HFFc6 (cell line): ENCODE measurements around the gene UCKL1. TPM values are rescaled to one million over a fixed set of nuclear protein-coding genes. Genes with fewer than 3 reads are reported as not detected.

ENCODE experiments used
- DNase-seq: peaks from one replicate; pipeline ENCODE4 v3.0.0-alpha.2; 2018
- H3K27ac Mint-ChIP-seq: 2 replicates; pipeline ENCODE4 v1.8.0; 2020; ENCODE audit warnings: mild to moderate bottlenecking, mixed read lengths
- H3K27me3 Mint-ChIP-seq: 2 replicates; pipeline ENCODE4 v1.8.0; 2021; ENCODE audit warnings: mild to moderate bottlenecking, moderate library complexity, mixed read lengths; ENCODE audit not compliant: insufficient read depth
- H3K36me3 Mint-ChIP-seq: 2 replicates; pipeline ENCODE4 v1.8.0; 2021; ENCODE audit warnings: low read depth, mixed read lengths
- H3K4me1 Mint-ChIP-seq: 2 replicates; pipeline ENCODE4 v1.8.0; 2020; ENCODE audit warnings: low read depth, mixed read lengths
- H3K4me3 Mint-ChIP-seq: 2 replicates; pipeline ENCODE4 v1.8.0; 2020; ENCODE audit warnings: mild to moderate bottlenecking, moderate library complexity, mixed read lengths
- H3K9me3 Mint-ChIP-seq: 2 replicates; pipeline ENCODE4 v1.8.0; 2020; ENCODE audit warnings: mild to moderate bottlenecking, mixed read lengths
- CTCF ChIP-seq: fragments of 200-600 bp; sonication (generic); IDR thresholded peaks from 2 replicates; pipeline ENCODE4 v1.5.0; 2021; ENCODE audit warnings: antibody characterized with exemption, mild to moderate bottlenecking
- total RNA-seq, 6 experiments: library from RNA; stranded (reverse); fragmentation: NEBNext Ultra II Directional; extraction: Animal tissue kit (Norgen Biotek cat#: 25700); gene quantifications; 2 replicates in 1 of 6; 3 replicates in 5 of 6; pipeline ENCODE4 v1.2.3, GENCODE V29; 2021

The UCKL1 gene
- total RNA-seq, 6 experiments from 2014 or later, result 17.2 to 21.7 (median 19.4) TPM

DNA sequence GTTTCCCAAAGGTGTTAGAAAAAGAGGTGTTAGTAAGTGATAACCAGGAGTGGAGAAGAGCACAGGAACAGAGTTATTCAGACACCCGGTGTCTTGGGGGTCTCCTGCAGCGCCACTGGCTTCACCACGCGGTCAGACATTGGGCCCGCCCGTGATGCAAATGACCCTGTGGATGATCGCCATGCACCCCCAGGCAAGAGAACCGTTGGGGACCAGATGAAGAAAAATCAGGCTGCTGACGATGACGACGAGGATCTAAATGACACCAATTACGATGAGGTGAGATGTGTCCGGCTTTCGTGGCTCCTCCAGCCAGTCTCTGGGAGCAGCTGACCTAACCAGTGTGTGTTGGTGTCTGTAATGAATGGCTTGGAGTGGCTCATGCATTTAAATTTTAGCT lies 26.7 kb upstream of the UCKL1 start:
- Mint-ChIP-seq H3K27me3 (peaks cover under 1% of the 10 kb centered on the region), H3K27ac (0 out of 2 replicates have a peak overlapping the region, but pooled peaks have one; percentile 20), H3K9me3 (no peaks in the 10 kb centered on the region), H3K4me1 (peaks cover 37% of the 10 kb centered on the region), H3K36me3 (peaks cover 28% of the 10 kb centered on the region), H3K4me3 (peak overlapping the region; percentile 90; the same call in 1 of the 2 replicates)
- no peak for DNase-seq
- no peak for TF ChIP-seq CTCF

GRCh38 chr20:63980806-63981728 lies 24.9 kb upstream of the UCKL1 start, which contains the start of gene PRPF6:
Gene PRPF6 (plus strand): TSS chr20:63981132. CDS start chr20:63981246, 114 bp downstream.
- Mint-ChIP-seq H3K36me3 (peaks cover 28% of the 10 kb centered on the region), H3K4me1 (peaks cover 43% of the 10 kb centered on the region), H3K9me3 (no peaks in the 10 kb centered on the region), H3K27ac (peak within 1 kb of the TSS; percentile 86), H3K4me3 (peak within 1 kb of the TSS; percentile 90), H3K27me3 (no peaks in the 10 kb centered on the region; the same call in none of the 2 replicates)
- TF ChIP-seq CTCF, result peak; percentile 88
- DNase-seq, result peak; percentile 91

GRCh38 chr20:63980317-63980805 lies 24.1 kb upstream of the UCKL1 start:
- DNase-seq, result no peak
- Mint-ChIP-seq H3K27ac (peak overlapping the region; percentile 86), H3K9me3 (no peaks in the 10 kb centered on the region), H3K36me3 (peaks cover 23% of the 10 kb centered on the region), H3K4me1 (peaks cover 43% of the 10 kb centered on the region), H3K4me3 (peak overlapping the region; percentile 90), H3K27me3 (no peaks in the 10 kb centered on the region; the same call in none of the 2 replicates)
- no peak for TF ChIP-seq CTCF

- H3K9me3 Mint-ChIP-seq, result no peaks in the 10 kb centered on the region
- H3K27ac Mint-ChIP-seq, result peak within 1 kb of the TSS; percentile 61
- peak within 1 kb of the TSS; percentile 90 for H3K4me3 Mint-ChIP-seq
- TF ChIP-seq CTCF, result no peak
- peaks cover 46% of the 10 kb centered on the region for H3K4me1 Mint-ChIP-seq
- H3K36me3 Mint-ChIP-seq, result peaks cover 21% of the 10 kb centered on the region
- no peaks in the 10 kb centered on the region; the same call in none of the 2 replicates for H3K27me3 Mint-ChIP-seq
- no peak for DNase-seq
Observed at GRCh38 chr20:63979557-63980316, 23.5 kb upstream of the UCKL1 start, which contains the start of gene SAMD10. Gene SAMD10 (minus strand): TSS chr20:63979642. CDS start chr20:63979467, 175 bp downstream.

GRCh38 chr20:63979229-63979556 lies 23.0 kb upstream of the UCKL1 start:
- peaks cover 17% of the 10 kb centered on the region for H3K36me3 Mint-ChIP-seq
- peak overlapping the region; percentile 68 for H3K4me3 Mint-ChIP-seq
- no peak overlapping the region for H3K27ac Mint-ChIP-seq
- no peaks in the 10 kb centered on the region for H3K9me3 Mint-ChIP-seq
- peaks cover 48% of the 10 kb centered on the region for H3K4me1 Mint-ChIP-seq
- no peak for TF ChIP-seq CTCF
- H3K27me3 Mint-ChIP-seq, result no peaks in the 10 kb centered on the region; the same call in none of the 2 replicates
- DNase-seq, result no peak
